Lower lobe of right lung (tissue), 2 donors: Measurements from ENCODE around the gene ANGPTL8. TPM values are rescaled to one million over a fixed set of nuclear protein-coding genes. Genes with fewer than 3 reads are reported as not detected.

ENCODE experiments used
- ATAC-seq, 2 donors: fragments of 200-7000 bp; cut with Tn5 transposase; one replicate each; pipeline ENCODE4 v1.9.1; 2020 to 2022; ENCODE audit warnings: mild to moderate bottlenecking in 2 of 2, moderate library complexity in 2 of 2
- DNase-seq: peaks from one replicate; pipeline ENCODE4 v3.0.0-alpha.2; 2020
- H3K27ac ChIP-seq: fragments of 200-600 bp; one replicate; pipeline ENCODE4 v1.8.0; 2022
- H3K27me3 ChIP-seq: fragments of 200-600 bp; one replicate; pipeline ENCODE4 v1.8.0; 2022; ENCODE audit warnings: low read depth
- H3K36me3 ChIP-seq: fragments of 200-600 bp; one replicate; pipeline ENCODE4 v1.8.0; 2022; ENCODE audit warnings: mild to moderate bottlenecking
- H3K4me1 ChIP-seq: fragments of 200-600 bp; one replicate; pipeline ENCODE4 v1.8.0; 2022
- H3K4me3 ChIP-seq: fragments of 200-600 bp; one replicate; pipeline ENCODE4 v1.8.0; 2022; ENCODE audit warnings: mild to moderate bottlenecking
- H3K9me3 ChIP-seq: fragments of 200-600 bp; one replicate; pipeline ENCODE4 v1.8.0; 2022
- CTCF ChIP-seq: fragments of 200-600 bp; IDR thresholded peaks from one replicate; pipeline ENCODE4 v1.8.0; 2022; ENCODE audit warnings: antibody characterized with exemption, mild to moderate bottlenecking
- intact Hi-C: fragments of 100-400 bp; cut with DNase I; formaldehyde crosslinking; loops from one replicate; pipeline ENCODE4 v1.11.0; 2022
- total RNA-seq: library from RNA; stranded (reverse); fragmentation: NEBNext Ultra II Directional; extraction: Animal tissue kit (Norgen Biotek cat#: 25700); gene quantifications from one replicate; pipeline ENCODE4 v1.2.1, GENCODE V29; 2021
- donor health status: DM: no; HTN: yes; CAD: no; lungs with severe emphysema.

Gene ANGPTL8
- total RNA-seq, 1 donor from 2014 or later = not detected

GRCh38 chr19:11204943-11205349 is 34.5 kb upstream of the ANGPTL8 start:
- H3K4me3 ChIP-seq = no peak overlapping the region
- ATAC-seq (no peak), DNase-seq (no peak)

GRCh38 chr19:11205939-11206570 is 33.4 kb upstream of the ANGPTL8 start:
- H3K27me3 ChIP-seq = no peaks in the 10 kb centered on the region
- ATAC-seq (no peak), DNase-seq (no peak)
- H3K9me3 ChIP-seq = no peaks in the 10 kb centered on the region
- no peak overlapping the region for H3K4me3 ChIP-seq
- TF ChIP-seq CTCF = no peak
- H3K27ac ChIP-seq = no peak overlapping the region
- H3K36me3 ChIP-seq = peaks cover 44% of the 10 kb centered on the region
- peaks cover 20% of the 10 kb centered on the region for H3K4me1 ChIP-seq
- intact Hi-C loops = no loop called here

More at GRCh38 chr19:11204943-11205349, 34.5 kb upstream of the ANGPTL8 start:
- Histone ChIP-seq H3K4me1 (peaks cover 20% of the 10 kb centered on the region), H3K27ac (peak overlapping the region; percentile 31), H3K36me3 (peaks cover 52% of the 10 kb centered on the region), H3K27me3 (no peaks in the 10 kb centered on the region), H3K9me3 (no peaks in the 10 kb centered on the region)
- intact Hi-C loops = loop anchor here (5.0 kb wide), 1 partner anchor 68 kb away; no protein-coding TSS in a partner anchor
- no peak for TF ChIP-seq CTCF

DNA sequence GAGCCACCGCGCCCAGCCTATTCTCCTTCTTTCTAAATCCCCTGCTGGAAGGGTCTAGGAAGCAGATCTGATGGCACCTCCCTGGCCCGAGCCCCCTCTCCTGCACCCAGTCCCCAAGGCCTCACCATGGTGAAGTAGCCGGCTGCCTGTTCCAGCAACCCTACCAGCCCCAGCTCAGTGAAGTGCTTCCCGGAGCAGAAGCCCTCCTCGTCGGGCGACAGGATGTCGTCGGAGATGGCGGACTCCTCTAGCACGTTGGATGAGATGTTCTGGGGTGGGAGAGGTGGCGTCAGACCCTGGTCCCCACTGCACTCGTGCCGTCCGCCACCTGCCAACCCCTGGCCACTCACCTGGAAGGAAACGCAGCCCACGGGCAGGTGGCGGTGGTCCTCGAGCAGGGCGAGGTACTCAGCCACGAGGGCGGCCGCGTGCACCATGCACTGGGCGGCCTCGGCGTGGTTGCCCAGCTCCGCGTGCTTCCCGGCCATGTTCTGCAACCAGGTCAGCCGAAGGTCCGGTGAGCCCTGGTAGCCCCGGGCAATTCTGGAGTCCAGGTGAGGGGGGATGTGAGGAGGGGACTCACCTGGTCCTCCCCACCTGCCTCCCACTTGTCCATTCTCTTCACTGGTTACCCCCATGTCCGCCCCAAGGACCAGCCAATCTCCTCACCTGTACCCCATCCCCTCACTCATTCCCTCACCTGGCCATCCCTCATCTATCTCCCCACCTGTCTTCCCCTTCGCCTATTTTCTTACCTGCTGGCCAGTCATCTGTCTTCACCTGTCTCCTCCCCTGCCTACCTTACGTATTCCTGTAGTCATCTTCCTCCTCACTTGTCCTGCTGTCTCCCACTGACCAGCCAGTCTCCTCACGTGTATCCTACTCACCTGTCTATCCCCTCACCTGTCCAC is 30.6 kb upstream of the ANGPTL8 start:
- H3K27ac ChIP-seq = no peak overlapping the region

DNA sequence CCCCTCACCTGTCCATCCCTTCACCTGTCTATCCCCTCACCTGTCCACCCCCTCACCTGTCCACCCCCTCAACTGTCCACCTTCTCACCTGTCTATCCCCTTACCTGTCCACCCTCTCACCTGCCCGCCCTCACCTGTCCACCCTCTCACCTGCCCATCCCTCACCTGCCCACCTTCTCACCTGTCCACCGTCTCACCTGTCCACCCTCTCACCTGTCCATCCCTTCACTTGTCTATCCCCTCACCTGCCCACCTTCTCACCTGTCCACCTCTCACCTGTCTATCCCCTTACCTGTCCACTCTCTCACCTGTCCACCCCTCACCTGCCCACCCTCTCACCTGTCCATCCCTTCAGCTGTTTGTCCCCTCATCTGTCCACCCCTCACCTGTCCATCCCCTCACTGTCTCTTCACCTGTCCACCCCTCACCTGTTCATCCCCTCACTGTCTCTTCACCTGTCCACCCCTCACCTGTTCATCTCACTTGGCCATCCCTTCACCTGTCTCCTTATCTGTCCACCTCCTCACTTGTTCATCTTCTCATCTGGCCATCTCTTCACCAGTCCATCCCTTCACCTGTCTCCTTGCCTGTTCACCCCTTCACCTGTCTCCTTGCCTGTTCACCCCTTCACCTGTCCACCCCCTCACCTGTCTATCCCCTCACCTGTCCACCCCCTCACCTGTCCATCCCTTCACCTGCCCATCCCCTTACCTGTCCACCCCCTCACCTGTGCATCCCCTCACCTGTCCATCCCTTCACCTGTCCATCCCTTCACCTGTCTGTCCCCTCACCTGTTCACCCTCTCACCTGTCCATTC is 29.4 kb upstream of the ANGPTL8 start:
- intact Hi-C loops = no loop called here
- DNase-seq = no peak
- Histone ChIP-seq H3K27me3 (no peaks in the 10 kb centered on the region), H3K27ac (no peak overlapping the region), H3K9me3 (no peaks in the 10 kb centered on the region), H3K4me1 (no peaks in the 10 kb centered on the region), H3K36me3 (peaks cover 57% of the 10 kb centered on the region), H3K4me3 (no peak overlapping the region)
- ATAC-seq = no peak
- no peak for TF ChIP-seq CTCF

More for the DNA sequence above, 30.6 kb upstream of the ANGPTL8 start:
- Histone ChIP-seq H3K4me1 (peaks cover 6% of the 10 kb centered on the region), H3K4me3 (no peak overlapping the region), H3K36me3 (peaks cover 46% of the 10 kb centered on the region), H3K27me3 (no peaks in the 10 kb centered on the region), H3K9me3 (no peaks in the 10 kb centered on the region)
- ATAC-seq = peak in 1 of 2 donors; percentile 19
- intact Hi-C loops = no loop called here
- no peak for TF ChIP-seq CTCF
- DNase-seq = no peak

GRCh38 chr19:11210656-11210928 is 28.8 kb upstream of the ANGPTL8 start:
- Histone ChIP-seq H3K36me3 (peaks cover 63% of the 10 kb centered on the region), H3K4me1 (no peaks in the 10 kb centered on the region), H3K27ac (no peak overlapping the region), H3K27me3 (no peaks in the 10 kb centered on the region), H3K9me3 (no peaks in the 10 kb centered on the region), H3K4me3 (no peak overlapping the region)
- intact Hi-C loops = no loop called here
- DNase-seq (no peak), ATAC-seq (no peak)
- TF ChIP-seq CTCF = no peak
